Measurements from ENCODE around the gene SLC15A1. TPM values are rescaled to one million over a fixed set of nuclear protein-coding genes. Genes with fewer than 3 reads are reported as not detected.
A peak's percentile ranks its signal among the peaks of the same experiment; 100 is the strongest.

The SLC15A1 gene
- polyA plus RNA-seq, 2 of the 4 experiments (the other 2 are of a cell fraction) = 0.04 to 0.09 TPM

- ATAC-seq (no peak), DNase-seq (ENCODE audit: low read depth in 1 of 2, low spot score in 1 of 2) (no peak), FAIRE-seq (no peak)
- ChIA-PET CTCF (no interaction called here), POLR2A (no interaction called here)
- H3K9me3 ChIP-seq = no peaks in the 10 kb centered on the region
- H3K27ac ChIP-seq = peak overlapping the region; percentile 30 to 67; a peak in 2 of 6 replicates
- peaks cover 21% of the 10 kb centered on the region for H3K4me1 ChIP-seq
- no peak overlapping the region for H3K4me2 ChIP-seq
- WGBS (ENCODE audit: missing lambda C conversion rate) = 70% methylated on average over 8 of the region's 8 CpGs
- H3K4me3 ChIP-seq = no peak overlapping the region
- TF ChIP-seq KDM5A (IDR thresholded peaks at IDR 0.05) (no peak), ZFP36 (IDR thresholded peaks at IDR 0.05; ENCODE audit: borderline replicate concordance, partially characterized antibody) (no peak), EHMT2 (IDR thresholded peaks at IDR 0.05; ENCODE audit: low read depth) (no peak), BHLHE40 (IDR thresholded peaks at IDR 0.05; ENCODE audit: low read depth, low read length) (no peak), CHD4 (IDR thresholded peaks at IDR 0.05; ENCODE audit: borderline replicate concordance) (no peak), RFX5 (IDR thresholded peaks at IDR 0.05) (no peak), REST (IDR thresholded peaks at IDR 0.05) (no peak), MYC (IDR thresholded peaks at IDR 0.05; ENCODE audit: borderline replicate concordance, low read length) (no peak)
- TF ChIP-seq, protein P1, sequence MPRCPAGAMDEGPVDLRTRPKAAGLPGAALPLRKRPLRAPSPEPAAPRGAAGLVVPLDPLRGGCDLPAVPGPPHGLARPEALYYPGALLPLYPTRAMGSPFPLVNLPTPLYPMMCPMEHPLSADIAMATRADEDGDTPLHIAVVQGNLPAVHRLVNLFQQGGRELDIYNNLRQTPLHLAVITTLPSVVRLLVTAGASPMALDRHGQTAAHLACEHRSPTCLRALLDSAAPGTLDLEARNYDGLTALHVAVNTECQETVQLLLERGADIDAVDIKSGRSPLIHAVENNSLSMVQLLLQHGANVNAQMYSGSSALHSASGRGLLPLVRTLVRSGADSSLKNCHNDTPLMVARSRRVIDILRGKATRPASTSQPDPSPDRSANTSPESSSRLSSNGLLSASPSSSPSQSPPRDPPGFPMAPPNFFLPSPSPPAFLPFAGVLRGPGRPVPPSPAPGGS (IDR thresholded peaks at IDR 0.05) = no peak
Measured at GRCh38 chr13:98778749-98779148, 26.3 kb upstream of the SLC15A1 start.

DNA sequence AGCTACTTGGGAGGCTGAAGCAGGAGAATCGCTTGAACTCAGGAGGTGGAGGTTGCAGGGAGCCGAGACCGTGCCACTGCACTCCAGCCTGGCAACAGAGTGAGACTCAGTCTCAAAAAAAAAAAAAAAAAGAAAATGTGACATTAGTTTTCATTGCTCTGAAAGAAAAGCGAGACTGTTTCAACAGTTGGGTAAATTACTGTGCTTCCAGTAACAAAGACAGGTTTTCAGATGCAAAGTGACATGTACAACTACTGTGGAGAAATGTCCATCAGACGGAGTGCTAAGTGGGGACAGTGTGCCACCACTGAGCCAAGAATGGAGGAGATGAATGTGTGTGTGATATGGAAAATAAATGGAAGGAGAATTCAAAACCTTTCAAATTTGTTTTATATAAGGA, 24.2 kb upstream of the SLC15A1 start:
- CTCF ChIA-PET = no interaction called here
- TF ChIP-seq CHD4 (IDR thresholded peaks at IDR 0.05; ENCODE audit: borderline replicate concordance) = 0 out of 2 replicates have a peak, but pooled peaks have one; percentile 0
- no peak for TF ChIP-seq HMGXB4 (CRISPR knock-in tag; IDR thresholded peaks at IDR 0.05; ENCODE audit: borderline replicate concordance)

DNA sequence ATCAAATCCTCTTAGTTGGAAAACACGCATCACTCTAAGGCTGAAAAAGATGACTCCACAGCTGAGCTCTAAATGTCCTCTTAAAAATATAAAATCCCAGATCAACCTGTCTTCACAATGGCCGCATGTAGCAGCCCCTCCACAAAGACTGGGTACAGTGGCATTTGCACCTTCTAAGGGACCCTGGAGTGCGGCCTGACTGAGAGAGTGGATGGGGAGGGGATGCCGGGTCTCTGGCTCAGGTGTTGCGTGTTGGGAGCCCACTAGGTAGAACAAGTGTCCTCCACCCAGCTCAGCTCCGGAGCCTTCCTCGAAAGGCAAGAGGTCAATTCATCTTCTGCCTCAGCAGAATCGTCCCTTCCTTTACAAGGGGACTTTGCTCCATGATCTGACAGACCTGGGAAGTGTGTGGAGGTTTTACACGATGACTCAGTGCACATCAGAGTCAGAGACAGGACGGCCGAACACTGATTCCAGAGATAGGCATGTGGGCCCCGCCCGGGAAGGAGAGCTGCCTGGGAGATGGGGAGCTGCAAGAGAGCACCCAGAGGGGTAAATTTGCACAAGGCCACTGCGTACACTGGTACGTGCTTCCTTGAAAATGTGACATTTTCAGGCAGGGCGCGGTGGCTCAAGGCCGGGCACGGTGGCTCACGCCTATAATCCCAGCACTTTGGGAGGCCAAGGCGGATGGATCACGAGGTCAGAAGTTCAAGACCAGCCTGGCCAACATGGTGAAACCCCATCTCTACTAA, 23.5 kb upstream of the SLC15A1 start:
- DNase-seq (ENCODE audit: low read depth in 1 of 2, low spot score in 1 of 2) = peak; percentile 91 to 97
- H3K4me3 ChIP-seq = no peak overlapping the region
- H3K4me2 ChIP-seq = peak overlapping the region; percentile 82
- peaks cover 17% of the 10 kb centered on the region for H3K4me1 ChIP-seq
- H3K27ac ChIP-seq = peak overlapping the region; percentile 88 to 98
- no peaks in the 10 kb centered on the region for H3K9me3 ChIP-seq
- ChIA-PET POLR2A (no interaction called here), CTCF (interaction anchor here (1.2 kb wide), 1 partner anchor 10 kb away, joined by 3 read pairs; no protein-coding TSS in a partner anchor)
- ATAC-seq = peak; percentile 99
- no peak for FAIRE-seq
- WGBS (ENCODE audit: missing lambda C conversion rate) = 11% methylated on average over 21 of the region's 22 CpGs
- TF ChIP-seq RAD21 (conservative IDR thresholded peaks at IDR 0.05 in 1 of 2, IDR thresholded peaks at IDR 0.05 in 1 of 2) = peak in 1 of 2 experiments; percentile 16; a peak in 2 of 5 replicates
- TF ChIP-seq POLR2AphosphoS2 (conservative IDR thresholded peaks at IDR 0.05; ENCODE audit: low read length) = no peak
- TF ChIP-seq FOSL2 (IDR thresholded peaks at IDR 0.05) = peak; percentile 75
- peak; percentile 88 for TF ChIP-seq FOSL2 (CRISPR knock-in tag; IDR thresholded peaks at IDR 0.05)
- no peak for TF ChIP-seq TP53 (CRISPR knock-in tag; IDR thresholded peaks at IDR 0.05)
- TF ChIP-seq CBX2 (IDR thresholded peaks at IDR 0.05; ENCODE audit: borderline replicate concordance, low read depth) = no peak
- 0 out of 2 replicates have a peak, but pooled peaks have one; percentile 24 for TF ChIP-seq USF2 (IDR thresholded peaks at IDR 0.05)
- peak; percentile 77; the same call in 1 of the 2 replicates for TF ChIP-seq ZNF302 (CRISPR knock-in tag; IDR thresholded peaks at IDR 0.05)
- TF ChIP-seq HEYL (CRISPR knock-in tag; IDR thresholded peaks at IDR 0.05) = no peak
- TF ChIP-seq TFCP2L1 (CRISPR knock-in tag; IDR thresholded peaks at IDR 0.05) = no peak
- TF ChIP-seq PHF8 (IDR thresholded peaks at IDR 0.05; ENCODE audit: borderline replicate concordance, low read depth) = no peak
- peak; percentile 72; the same call in 1 of the 2 replicates for TF ChIP-seq HOXB13 (CRISPR knock-in tag; IDR thresholded peaks at IDR 0.05; ENCODE audit: low read depth)

More for the DNA sequence above, 24.2 kb upstream of the SLC15A1 start:
- WGBS (ENCODE audit: missing lambda C conversion rate) = 62% methylated on average over 5 of the region's 5 CpGs
- POLR2A ChIA-PET = no interaction called here
- Histone ChIP-seq H3K4me2 (peak overlapping the region; percentile 82), H3K27ac (peak overlapping the region; percentile 88 to 98), H3K9me3 (no peaks in the 10 kb centered on the region), H3K4me1 (peaks cover 17% of the 10 kb centered on the region), H3K4me3 (no peak overlapping the region)
- ATAC-seq (no peak), FAIRE-seq (no peak), DNase-seq (ENCODE audit: low read depth in 1 of 2, low spot score in 1 of 2) (no peak)

Data from A549 (cell line).